PC-9 (cell line): ENCODE measurements around the gene PGC.

ENCODE experiments used
- CTCF ChIP-seq: fragments of 200-600 bp; sonication (generic); conservative IDR thresholded peaks from 2 replicates; pipeline ENCODE4 v1.6.1; 2017; ENCODE audit warnings: mixed run types, antibody characterized with exemption, mild to moderate bottlenecking, moderate library complexity
- EZH2 ChIP-seq: fragments of 200-600 bp; sonication (generic); IDR thresholded peaks from 2 replicates; pipeline ENCODE4 v1.8.0; 2017; ENCODE audit warnings: antibody characterized with exemption, low read depth

DNA sequence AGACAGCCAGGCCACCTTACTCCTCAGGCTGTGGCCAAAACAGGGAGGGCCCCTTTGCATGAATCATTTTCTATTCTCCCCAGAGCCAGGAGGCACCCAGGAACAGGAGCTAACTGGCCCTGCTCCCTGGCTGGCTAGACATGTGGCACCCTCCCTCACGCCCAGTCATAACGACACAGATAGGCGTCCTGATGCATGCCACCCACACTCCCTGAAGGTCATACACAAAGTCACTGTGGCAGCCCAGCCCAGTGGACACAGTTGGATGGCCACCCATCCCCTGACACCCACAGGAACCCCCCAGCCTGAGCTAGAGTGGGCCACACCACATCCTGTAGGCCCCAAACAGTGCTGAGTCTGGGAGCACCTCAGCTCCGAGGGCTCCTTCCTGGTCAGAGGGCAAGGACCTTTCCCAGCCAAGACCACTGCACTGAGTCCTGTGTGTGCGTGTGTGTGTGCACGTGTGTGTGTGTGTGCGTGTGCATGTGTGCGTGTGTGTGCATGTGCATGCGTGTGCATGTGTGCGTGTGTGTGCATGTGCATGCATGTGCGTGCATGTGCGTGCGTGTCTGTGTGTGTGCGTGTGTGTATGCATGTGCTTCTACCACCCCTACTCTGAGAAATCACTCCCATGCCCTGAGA is 33.4 kb downstream of the PGC start:
- no peak for TF ChIP-seq CTCF
- no peak for TF ChIP-seq EZH2
